Measurements from ENCODE around the gene STT3B.

Gene STT3B

DNA sequence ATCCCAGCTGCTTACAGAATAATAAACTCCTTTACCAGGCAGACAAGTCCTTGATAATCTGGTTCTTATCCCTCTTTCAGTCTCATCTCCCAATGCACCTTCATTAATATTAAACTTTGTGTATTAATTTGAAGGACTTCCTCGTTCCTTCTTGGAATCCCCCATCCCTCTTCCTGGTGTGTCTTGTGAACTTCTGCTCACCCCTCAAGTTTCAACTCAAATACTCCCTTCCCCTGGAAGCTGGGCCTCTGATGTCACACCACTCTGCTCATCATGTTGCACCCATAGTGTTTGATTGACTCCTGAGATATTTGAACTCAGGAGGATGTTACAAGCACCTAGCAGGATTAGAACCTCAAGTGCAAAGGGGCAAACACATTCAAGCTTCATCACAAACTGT, 3.3 kb upstream of the STT3B start:
- no peak for TF ChIP-seq ZNF335 (tag by site-specific recombination; conservative IDR thresholded peaks at IDR 0.05)
- TF ChIP-seq HOXA7 (CRISPR knock-in tag; IDR thresholded peaks at IDR 0.05; ENCODE audit: borderline replicate concordance) = no peak
- no peak for TF ChIP-seq ZNF132 (tag by site-specific recombination; IDR thresholded peaks at IDR 0.05; ENCODE audit: borderline replicate concordance)
- no peak for TF ChIP-seq KLF16 (tag by site-specific recombination; IDR thresholded peaks at IDR 0.05)
- no peak for TF ChIP-seq GFI1B (tag by site-specific recombination; IDR thresholded peaks at IDR 0.05)
- no peak for TF ChIP-seq ZFP3 (tag by site-specific recombination; IDR thresholded peaks at IDR 0.05; ENCODE audit: low read depth)
- TF ChIP-seq ZNF777 (tag by site-specific recombination; IDR thresholded peaks at IDR 0.05; ENCODE audit: borderline replicate concordance) = no peak
- no peak for TF ChIP-seq MYNN (tag by site-specific recombination; IDR thresholded peaks at IDR 0.05; ENCODE audit: borderline replicate concordance)
- TF ChIP-seq ZNF555 (tag by site-specific recombination; conservative IDR thresholded peaks at IDR 0.05) = no peak
- no peak for TF ChIP-seq ZNF514 (tag by site-specific recombination; IDR thresholded peaks at IDR 0.05)
- TF ChIP-seq, protein P1, sequence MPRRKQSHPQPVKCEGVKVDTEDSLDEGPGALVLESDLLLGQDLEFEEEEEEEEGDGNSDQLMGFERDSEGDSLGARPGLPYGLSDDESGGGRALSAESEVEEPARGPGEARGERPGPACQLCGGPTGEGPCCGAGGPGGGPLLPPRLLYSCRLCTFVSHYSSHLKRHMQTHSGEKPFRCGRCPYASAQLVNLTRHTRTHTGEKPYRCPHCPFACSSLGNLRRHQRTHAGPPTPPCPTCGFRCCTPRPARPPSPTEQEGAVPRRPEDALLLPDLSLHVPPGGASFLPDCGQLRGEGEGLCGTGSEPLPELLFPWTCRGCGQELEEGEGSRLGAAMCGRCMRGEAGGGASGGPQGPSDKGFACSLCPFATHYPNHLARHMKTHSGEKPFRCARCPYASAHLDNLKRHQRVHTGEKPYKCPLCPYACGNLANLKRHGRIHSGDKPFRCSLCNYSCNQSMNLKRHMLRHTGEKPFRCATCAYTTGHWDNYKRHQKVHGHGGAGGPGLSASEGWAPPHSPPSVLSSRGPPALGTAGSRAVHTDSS (tag by site-specific recombination; IDR thresholded peaks at IDR 0.05) = no peak
- TF ChIP-seq, protein P2, sequence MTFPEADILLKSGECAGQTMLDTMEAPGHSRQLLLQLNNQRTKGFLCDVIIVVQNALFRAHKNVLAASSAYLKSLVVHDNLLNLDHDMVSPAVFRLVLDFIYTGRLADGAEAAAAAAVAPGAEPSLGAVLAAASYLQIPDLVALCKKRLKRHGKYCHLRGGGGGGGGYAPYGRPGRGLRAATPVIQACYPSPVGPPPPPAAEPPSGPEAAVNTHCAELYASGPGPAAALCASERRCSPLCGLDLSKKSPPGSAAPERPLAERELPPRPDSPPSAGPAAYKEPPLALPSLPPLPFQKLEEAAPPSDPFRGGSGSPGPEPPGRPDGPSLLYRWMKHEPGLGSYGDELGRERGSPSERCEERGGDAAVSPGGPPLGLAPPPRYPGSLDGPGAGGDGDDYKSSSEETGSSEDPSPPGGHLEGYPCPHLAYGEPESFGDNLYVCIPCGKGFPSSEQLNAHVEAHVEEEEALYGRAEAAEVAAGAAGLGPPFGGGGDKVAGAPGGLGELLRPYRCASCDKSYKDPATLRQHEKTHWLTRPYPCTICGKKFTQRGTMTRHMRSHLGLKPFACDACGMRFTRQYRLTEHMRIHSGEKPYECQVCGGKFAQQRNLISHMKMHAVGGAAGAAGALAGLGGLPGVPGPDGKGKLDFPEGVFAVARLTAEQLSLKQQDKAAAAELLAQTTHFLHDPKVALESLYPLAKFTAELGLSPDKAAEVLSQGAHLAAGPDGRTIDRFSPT (tag by site-specific recombination; IDR thresholded peaks at IDR 0.05) = no peak
- no peak for TF ChIP-seq ATF2 (tag by site-specific recombination; IDR thresholded peaks at IDR 0.05; ENCODE audit: low read depth)
- TF ChIP-seq ZEB2 (tag by site-specific recombination; IDR thresholded peaks at IDR 0.05) = no peak
- TF ChIP-seq HOXD13 (CRISPR knock-in tag; IDR thresholded peaks at IDR 0.05; ENCODE audit: borderline replicate concordance) = no peak
- TF ChIP-seq ZNF37A (tag by site-specific recombination; IDR thresholded peaks at IDR 0.05) = no peak
- TF ChIP-seq, protein P3, sequence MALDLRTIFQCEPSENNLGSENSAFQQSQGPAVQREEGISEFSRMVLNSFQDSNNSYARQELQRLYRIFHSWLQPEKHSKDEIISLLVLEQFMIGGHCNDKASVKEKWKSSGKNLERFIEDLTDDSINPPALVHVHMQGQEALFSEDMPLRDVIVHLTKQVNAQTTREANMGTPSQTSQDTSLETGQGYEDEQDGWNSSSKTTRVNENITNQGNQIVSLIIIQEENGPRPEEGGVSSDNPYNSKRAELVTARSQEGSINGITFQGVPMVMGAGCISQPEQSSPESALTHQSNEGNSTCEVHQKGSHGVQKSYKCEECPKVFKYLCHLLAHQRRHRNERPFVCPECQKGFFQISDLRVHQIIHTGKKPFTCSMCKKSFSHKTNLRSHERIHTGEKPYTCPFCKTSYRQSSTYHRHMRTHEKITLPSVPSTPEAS (tag by site-specific recombination; IDR thresholded peaks at IDR 0.05) = no peak
- H3K4me3 ChIP-seq (ENCODE audit: low read depth, low read length) = no peak overlapping the region
- H3K9me3 ChIP-seq (ENCODE audit: control insufficient read depth, insufficient read depth, low read depth, low read length) = no peaks in the 10 kb centered on the region
- POLR2A ChIA-PET = no interaction called here
- no peaks in the 10 kb centered on the region for H3K36me3 ChIP-seq (ENCODE audit: control insufficient read depth in 2 of 2, insufficient read depth in 1 of 2, low read length in 2 of 2)
- no peak overlapping the region for H3K27ac ChIP-seq (ENCODE audit: extremely low read depth, low read depth, low read length)
- no peaks in the 10 kb centered on the region for H3K4me1 ChIP-seq (ENCODE audit: control insufficient read depth, insufficient read depth, low read length)
- CTCF ChIA-PET = no interaction called here

DNA sequence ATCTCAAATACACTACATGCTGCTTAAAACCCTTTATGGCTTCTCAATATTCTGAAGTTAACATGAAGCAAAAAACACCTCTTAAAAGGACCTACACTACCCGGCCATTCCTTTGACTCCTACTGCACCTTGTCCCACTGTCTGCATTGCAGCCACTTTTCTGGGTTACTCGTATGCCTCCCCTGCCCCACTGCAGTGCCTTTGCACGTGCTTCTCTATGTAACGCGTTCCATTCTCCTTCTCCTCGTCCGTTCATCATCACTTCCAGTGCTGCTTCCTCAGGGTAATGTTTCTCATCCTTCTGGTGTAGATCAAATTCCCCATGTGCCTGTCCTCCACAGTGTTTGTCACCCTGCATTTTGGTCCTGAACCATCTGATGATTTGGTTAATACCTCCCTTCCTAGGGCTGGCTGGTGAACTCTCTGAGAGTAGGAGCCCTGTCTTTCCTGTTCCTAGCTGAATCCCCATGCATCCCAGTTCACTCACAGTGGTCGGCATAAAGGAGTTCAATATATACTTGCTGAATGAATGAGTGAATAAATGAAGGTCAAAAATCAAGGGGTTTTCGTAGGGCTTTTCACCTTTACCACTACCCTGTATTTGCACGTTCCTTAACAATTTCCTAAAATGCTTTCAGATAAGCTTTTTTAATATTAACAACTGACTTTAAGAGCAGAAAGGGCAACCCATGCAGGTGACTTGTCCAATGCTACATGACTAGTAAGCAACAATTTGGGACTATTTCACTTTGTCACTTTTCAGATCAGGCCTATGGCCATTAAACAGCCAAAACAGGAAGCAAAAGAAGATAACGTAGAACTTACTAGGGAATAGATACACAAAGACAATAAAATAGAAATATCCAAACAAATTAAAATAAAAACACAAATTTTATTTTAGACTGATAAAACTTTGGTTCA, 2.4 kb upstream of the STT3B start:
- Histone ChIP-seq H3K4me3 (ENCODE audit: low read depth, low read length) (no peak overlapping the region), H3K9me3 (ENCODE audit: control insufficient read depth, insufficient read depth, low read depth, low read length) (no peaks in the 10 kb centered on the region), H3K27ac (ENCODE audit: extremely low read depth, low read depth, low read length) (no peak overlapping the region), H3K4me1 (ENCODE audit: control insufficient read depth, insufficient read depth, low read length) (no peaks in the 10 kb centered on the region), H3K36me3 (ENCODE audit: control insufficient read depth in 2 of 2, insufficient read depth in 1 of 2, low read length in 2 of 2) (no peaks in the 10 kb centered on the region)
- TF ChIP-seq ZNF623 (tag by site-specific recombination; IDR thresholded peaks at IDR 0.05) (peak; percentile 54; the same call in 1 of the 2 replicates), OVOL3 (tag by site-specific recombination; IDR thresholded peaks at IDR 0.05) (no peak), ZBTB7A (tag by site-specific recombination; IDR thresholded peaks at IDR 0.05; ENCODE audit: low read depth) (no peak)
- ChIA-PET CTCF (no interaction called here), POLR2A (no interaction called here)

Measured in HEK293 (cell line).